Activated CD8-positive, alpha-beta memory T cell treated with anti-CD3 and anti-CD28 coated beads for 48 hours (primary cell): ENCODE measurements around the gene DAO.
A peak's percentile ranks its signal among the peaks of the same experiment; 100 is the strongest.
"Not testable (repeated sequence)": the region's sequence is repeated elsewhere in the genome, so short reads cannot be mapped to it uniquely, and the experiment has no call there.

ENCODE experiments used
- DNase-seq, 3 experiments: peaks; one replicate each; pipeline ENCODE4 v3.0.0-alpha.2; 2020; ENCODE audit warnings: low read depth in 2 of 3, low spot score in 2 of 3

Gene DAO

GRCh38 chr12:108879615-108880254 is at the start of gene DAO:
TSS of gene DAO (plus strand) at chr12:108880092. CDS start at chr12:108885007, 4,915 bp downstream.
- no peak for DNase-seq

DNA sequence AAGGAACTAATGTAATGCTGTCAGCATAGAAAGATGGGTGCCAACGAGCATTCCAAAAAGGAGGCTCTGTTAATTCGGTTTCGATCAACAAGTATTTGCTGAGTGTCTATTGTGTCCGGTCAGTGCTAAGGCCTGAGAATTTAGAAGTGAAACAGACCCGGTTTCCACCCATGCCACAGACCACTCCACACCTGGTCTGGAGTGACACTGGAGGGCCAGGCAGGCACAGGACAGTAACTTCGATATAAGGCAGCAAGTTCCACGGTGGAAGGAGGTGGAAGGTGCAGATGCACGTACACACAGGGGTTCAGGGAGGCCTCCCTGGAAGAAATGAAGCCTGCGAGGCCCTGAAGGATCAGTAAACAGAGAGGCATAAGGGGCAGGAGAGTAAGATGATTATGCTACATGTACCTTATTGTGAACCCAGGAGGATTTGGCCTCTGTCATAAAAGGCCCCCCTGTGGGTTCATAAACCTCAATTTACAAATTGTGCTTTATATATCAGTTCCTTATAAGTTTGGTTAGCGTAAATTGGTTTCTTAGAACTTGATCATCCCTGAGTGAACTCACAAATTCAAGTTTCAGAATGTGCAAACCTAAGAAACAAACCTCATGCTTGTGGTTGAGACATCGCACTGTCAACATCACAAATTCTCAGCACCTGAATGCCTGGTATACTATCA is 48.4 kb upstream of the DAO start:
- no peak for DNase-seq

DNA sequence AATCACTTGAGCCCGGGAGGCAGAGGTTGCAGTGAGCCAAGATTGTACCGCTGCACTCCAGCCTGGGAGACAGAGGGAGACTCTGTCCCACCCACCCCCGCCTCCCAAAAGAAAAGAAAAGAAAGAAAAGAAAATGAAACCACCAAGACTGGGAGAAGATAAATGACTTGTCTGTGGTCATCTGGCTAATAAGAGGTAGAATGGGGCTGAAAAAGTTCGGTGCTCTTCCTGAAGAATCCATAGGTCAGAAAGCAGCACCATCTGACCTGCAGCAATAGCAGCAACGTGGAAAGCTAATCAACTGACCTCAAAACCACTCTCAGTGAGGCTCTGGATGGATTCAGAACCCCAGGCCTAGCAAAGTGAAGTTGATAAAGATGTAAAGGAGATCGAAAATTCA is 47.7 kb upstream of the DAO start:
- DNase-seq = no peak

- DNase-seq = no peak
Observed at GRCh38 chr12:108832730-108833354, 47.0 kb upstream of the DAO start.

- no peak for DNase-seq
Observed at GRCh38 chr12:108833355-108833733, 46.5 kb upstream of the DAO start.

DNA sequence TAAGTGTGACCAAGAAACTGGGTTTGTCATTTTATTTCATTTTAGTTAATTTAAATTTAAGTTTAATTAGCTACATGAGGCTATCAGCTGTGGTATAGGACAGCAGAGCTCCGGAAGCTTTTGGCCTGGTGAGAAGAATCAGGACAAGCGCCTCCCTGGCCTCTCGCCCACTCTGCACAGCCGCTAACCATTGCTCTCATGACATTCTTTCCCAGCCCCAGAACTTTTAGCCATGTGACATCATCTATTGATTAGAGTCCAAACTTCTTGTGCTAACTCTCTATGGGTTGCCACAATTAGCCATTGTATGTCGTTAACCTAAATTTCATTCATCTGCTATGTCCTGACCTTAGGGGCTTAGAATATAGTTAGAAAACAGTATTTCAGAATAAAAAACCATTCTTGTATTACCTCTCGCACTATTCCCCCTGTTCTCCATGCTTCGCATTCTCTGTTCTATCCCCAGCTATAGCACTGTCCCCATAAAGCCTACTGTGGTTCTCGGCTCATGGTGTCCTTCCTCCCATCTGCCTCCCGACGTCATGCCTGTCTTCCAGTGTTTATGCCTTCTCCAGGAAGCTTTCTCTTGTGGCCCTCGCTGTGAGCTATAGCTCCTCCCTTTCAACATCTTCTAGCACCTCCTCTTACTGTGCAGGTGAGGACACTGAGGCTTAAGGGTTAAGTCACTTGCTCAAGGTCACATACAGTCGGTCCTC is 46.0 kb upstream of the DAO start:
- DNase-seq = no peak

GRCh38 chr12:108835860-108836634 is 43.8 kb upstream of the DAO start:
- no peak for DNase-seq

DNA sequence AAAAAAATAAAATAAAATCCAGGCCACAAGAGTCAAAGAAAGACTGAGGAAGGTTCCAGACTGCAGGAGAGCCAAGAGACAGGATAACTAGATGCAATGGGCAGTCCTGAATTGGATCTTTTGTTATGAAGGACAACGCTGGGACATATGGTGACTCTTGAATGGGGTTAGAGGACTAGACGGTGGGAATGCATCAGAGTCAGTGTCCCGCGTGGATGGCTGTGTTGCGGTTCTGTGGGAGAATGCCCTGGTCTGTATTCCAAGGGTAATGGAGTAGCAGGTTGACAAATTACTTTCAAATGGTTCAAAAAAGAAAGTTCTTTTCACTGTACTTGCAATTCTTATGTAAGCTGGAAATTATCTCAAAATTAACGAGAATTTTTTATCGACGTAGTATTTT is 42.7 kb upstream of the DAO start:
- no peak for DNase-seq

GRCh38 chr12:108837680-108838079 is 42.2 kb upstream of the DAO start:
- DNase-seq = no peak

DNA sequence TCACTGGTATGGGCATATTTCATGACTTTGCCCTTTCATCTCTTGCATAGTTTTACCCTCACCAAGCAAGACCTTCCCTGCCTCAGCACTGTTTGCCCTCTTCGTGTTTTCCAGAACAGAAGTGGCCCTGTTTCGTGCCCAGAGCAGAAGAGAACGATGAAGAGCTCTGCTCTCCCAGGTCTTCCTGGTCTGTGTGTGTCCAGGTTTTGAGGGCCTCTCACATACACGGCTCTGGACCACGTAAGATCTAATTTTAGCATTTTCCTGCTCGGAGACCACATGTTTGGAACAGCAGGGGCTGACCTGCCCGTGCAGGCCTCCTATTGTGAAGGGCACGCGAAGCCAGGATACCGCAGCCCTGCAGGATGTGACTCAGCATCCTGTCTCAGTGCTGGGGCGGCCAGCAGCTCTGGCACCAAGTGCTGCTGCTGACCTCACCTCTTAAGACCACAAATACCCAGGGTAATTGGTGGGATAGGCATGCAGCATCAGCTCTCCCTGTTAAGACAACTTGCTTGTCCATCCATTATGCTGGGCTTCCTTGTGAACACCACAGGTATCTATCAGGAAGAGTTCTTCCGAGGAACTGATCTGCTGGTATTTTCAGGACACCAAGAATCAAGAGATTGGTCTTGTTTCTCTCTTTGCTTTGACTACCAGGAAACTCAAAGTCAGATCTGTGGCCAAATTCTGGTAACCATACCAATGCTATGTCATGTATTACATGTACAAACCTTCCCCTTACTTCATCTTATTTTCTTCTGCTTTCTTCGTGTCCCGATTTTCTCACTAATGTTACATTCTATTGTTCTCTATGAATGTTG is 41.5 kb upstream of the DAO start:
- DNase-seq = peak; percentile 47 to 73 (median 48)

DNA sequence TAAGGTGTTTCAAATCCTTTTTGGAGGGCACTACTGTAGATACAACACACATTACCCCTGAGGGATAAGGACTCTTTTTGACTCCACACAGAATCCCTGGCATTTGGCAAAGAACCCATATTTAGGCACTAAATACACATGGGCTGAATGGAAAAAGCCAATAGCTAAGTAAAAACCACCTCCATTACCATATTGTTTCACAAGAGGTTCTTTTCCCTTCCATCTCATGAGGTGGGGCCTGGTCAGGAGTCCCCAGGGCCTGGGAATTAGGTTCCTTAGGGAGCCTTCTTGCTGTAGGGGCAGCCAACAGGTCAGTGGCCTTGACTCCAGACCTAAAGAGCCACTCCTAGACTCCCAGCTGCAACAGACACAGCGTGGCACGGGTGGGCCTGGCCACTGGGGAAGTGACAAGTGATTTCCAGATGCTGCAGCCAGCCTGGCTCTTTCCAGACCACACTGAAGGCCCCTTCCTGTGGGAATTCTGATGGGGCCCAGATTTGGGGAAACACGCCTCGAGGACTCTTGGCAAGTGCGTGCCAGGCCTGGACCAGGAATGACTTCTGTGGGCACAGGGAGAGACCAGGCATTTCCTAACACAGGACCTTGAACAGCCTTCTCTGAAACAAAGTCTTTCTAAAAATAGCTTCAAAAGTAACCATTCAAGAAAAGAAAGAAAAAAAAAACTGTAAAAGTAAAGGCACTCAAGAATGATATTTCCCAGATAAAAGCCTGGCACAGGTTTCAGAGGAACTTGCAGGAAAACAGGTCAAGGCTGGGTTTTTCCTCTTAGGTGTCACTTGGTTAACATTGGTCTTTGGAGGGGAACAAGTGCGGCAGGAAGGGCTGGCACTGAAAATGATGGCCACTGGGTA is 40.6 kb upstream of the DAO start:
- DNase-seq = no peak

DNA sequence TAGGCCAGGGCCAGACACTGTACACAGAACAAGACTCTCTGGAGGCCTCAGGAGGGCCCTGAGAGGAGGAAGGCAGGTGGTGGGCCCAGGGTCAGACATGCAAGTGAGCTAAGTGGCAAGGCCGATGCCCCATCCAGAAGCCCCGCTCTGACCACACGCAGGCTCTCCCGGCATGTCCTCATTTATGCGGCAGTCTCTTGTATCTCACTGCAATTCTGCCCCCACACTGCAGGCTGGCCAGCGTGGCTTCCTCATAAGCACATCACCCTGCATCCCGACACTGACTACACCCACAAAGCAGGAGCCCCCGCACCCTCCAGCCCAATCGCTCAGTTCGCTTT is 40.0 kb upstream of the DAO start:
- no peak for DNase-seq

GRCh38 chr12:108840605-108841332 is 39.1 kb upstream of the DAO start:
- DNase-seq = no peak

- DNase-seq = not testable (repeated sequence)
Observed at GRCh38 chr12:108841825-108842224, 38.1 kb upstream of the DAO start.

GRCh38 chr12:108842361-108842760 is 37.5 kb upstream of the DAO start:
- DNase-seq = no peak

DNA sequence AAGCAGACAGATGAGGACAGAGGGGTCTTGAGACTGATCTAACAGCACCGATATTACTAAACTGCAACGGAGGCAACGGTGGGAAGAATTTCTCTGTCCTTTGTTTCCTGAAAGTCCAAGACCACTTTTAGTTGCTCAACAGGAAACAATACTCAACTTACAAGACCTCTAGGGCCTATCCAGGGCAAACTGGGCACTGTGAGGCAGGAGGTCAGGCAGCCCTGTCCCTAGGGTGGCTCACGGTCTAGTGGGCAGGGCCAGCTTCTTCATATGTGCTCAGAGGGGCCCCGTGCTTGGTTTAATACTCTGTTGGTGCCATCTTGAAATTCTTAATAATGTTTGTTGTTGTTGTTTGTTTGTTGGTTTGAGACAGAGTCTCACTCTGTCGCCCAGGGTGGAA is 36.7 kb upstream of the DAO start:
- no peak for DNase-seq

DNA sequence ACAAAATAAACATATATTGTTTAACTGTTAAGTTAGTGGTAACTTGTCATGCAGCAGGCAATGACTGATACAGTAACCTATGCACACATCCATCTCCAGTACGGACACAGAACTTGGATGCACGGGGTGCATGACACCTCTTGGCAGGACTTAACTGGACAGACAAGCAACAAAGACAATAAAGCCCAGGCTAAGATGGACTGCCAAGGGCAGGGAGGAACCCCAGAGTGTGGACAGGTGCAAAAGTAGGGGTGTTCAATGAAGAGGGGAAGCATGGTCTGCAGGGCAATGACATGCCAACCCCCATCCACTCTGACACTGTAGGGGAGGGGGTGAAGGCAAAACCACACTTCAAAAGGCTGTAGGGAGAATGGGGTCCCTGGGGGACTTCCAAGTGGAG is 34.2 kb upstream of the DAO start:
- DNase-seq = no peak

- no peak for DNase-seq
Observed at GRCh38 chr12:108846290-108846701, 33.6 kb upstream of the DAO start.

DNA sequence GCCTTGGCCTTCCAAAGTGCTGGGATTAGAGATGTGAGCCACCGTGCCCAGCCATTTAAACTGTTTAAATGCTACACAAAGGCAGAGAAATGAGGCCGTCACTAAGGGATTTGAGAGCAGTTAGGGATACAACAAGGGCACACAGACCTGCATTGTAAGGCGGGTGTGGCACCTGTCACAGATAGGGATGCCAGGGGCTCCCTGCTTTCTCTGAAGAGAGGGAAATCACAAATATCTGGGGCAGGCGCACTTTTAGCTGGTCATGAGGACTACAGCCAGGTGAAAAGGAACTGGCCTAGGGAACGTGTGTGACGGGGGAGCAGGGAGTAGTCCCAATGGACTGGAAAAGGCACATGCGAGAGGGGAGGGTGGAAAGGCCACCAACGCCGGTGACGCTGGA is 32.2 kb upstream of the DAO start:
- DNase-seq = no peak
